ENCODE data around the gene ZNF513. TPM values are rescaled to one million over a fixed set of nuclear protein-coding genes. Genes with fewer than 3 reads are reported as not detected.
"Not testable (repeated sequence)": the region's sequence is repeated elsewhere in the genome, so short reads cannot be mapped to it uniquely, and the experiment has no call there.

ZNF513 gene
- total RNA-seq: 17.4 TPM

GRCh38 chr2:27380626-27381545 lies at the start of gene ZNF513:
Gene ZNF513 (minus strand): TSS chr2:27380734. CDS start chr2:27380526, 208 bp downstream.
- Histone ChIP-seq H3K4me3 (peak within 1 kb of the TSS; percentile 77 to 84), H3K4me1 (peaks cover 20% of the 10 kb centered on the region), H3K36me3 (peaks cover 0 to 64% of the 10 kb centered on the region in 2 donors), H3K27ac (peak within 1 kb of the TSS; percentile 89), H3K9me3 (no peaks in the 10 kb centered on the region), H3K27me3 (no peaks in the 10 kb centered on the region)
- intact Hi-C loops (cut with DNase I): no loop called here
- no peak for TF ChIP-seq CTCF (IDR thresholded peaks at IDR 0.05)
- peak; percentile 83 to 96 for TF ChIP-seq POLR2AphosphoS5 (IDR thresholded peaks at IDR 0.05; ENCODE audit: insufficient read depth in 1 of 2, low read depth in 1 of 2)
- TF ChIP-seq POLR2A (IDR thresholded peaks at IDR 0.05): peak in 1 of 2 donors; percentile 6
- peak in 1 of 2 donors; percentile 96 for DNase-seq (ENCODE audit: extremely low spot score in 2 of 2)

GRCh38 chr2:27428978-27429541 lies 48.5 kb upstream of the ZNF513 start:
- TF ChIP-seq CTCF (IDR thresholded peaks at IDR 0.05): no peak
- no peak for TF ChIP-seq POLR2AphosphoS5 (IDR thresholded peaks at IDR 0.05; ENCODE audit: insufficient read depth in 1 of 2, low read depth in 1 of 2)
- no peak for TF ChIP-seq POLR2A (IDR thresholded peaks at IDR 0.05)
- Histone ChIP-seq H3K9me3 (no peaks in the 10 kb centered on the region), H3K36me3 (peaks cover 0 to 12% of the 10 kb centered on the region in 2 donors), H3K27me3 (no peaks in the 10 kb centered on the region), H3K4me3 (peak overlapping the region; percentile 94 to 99), H3K4me1 (peaks cover 39% of the 10 kb centered on the region), H3K27ac (peak overlapping the region; percentile 99)
- intact Hi-C loops (cut with DNase I): no loop called here
- DNase-seq (ENCODE audit: extremely low spot score in 2 of 2): no peak

GRCh38 chr2:27428213-27428977 lies 47.9 kb upstream of the ZNF513 start, which contains the start of gene NRBP1:
Gene NRBP1 (plus strand): TSS chr2:27428631. CDS start chr2:27433274, 4,643 bp downstream.
- peaks cover 0 to 6% of the 10 kb centered on the region in 2 donors for H3K36me3 ChIP-seq
- DNase-seq (ENCODE audit: extremely low spot score in 2 of 2): peak in 1 of 2 donors; percentile 94
- no peaks in the 10 kb centered on the region for H3K9me3 ChIP-seq
- TF ChIP-seq POLR2AphosphoS5 (IDR thresholded peaks at IDR 0.05; ENCODE audit: insufficient read depth in 1 of 2, low read depth in 1 of 2) (peak; percentile 79 to 99), CTCF (IDR thresholded peaks at IDR 0.05) (no peak), POLR2A (IDR thresholded peaks at IDR 0.05) (peak in 1 of 2 donors; percentile 84)
- H3K4me3 ChIP-seq: peak within 1 kb of the TSS; percentile 94 to 99
- intact Hi-C loops (cut with DNase I): no loop called here
- no peaks in the 10 kb centered on the region for H3K27me3 ChIP-seq
- H3K27ac ChIP-seq: peak within 1 kb of the TSS; percentile 99
- peaks cover 39% of the 10 kb centered on the region for H3K4me1 ChIP-seq

GRCh38 chr2:27427863-27428212 lies 47.3 kb upstream of the ZNF513 start:
- H3K4me1 ChIP-seq: peaks cover 39% of the 10 kb centered on the region
- intact Hi-C loops (cut with DNase I): no loop called here
- no peaks in the 10 kb centered on the region for H3K27me3 ChIP-seq
- TF ChIP-seq POLR2A (IDR thresholded peaks at IDR 0.05): no peak
- H3K36me3 ChIP-seq: peaks cover 0 to under 1% of the 10 kb centered on the region in 2 donors
- H3K4me3 ChIP-seq: peak overlapping the region; percentile 94 to 99
- DNase-seq (ENCODE audit: extremely low spot score in 2 of 2): no peak
- peak overlapping the region; percentile 99 for H3K27ac ChIP-seq
- no peaks in the 10 kb centered on the region for H3K9me3 ChIP-seq

GRCh38 chr2:27425039-27425438 lies 44.5 kb upstream of the ZNF513 start:
- DNase-seq (ENCODE audit: extremely low spot score in 2 of 2); H3K27ac ChIP-seq; H3K36me3 ChIP-seq; H3K9me3 ChIP-seq; H3K27me3 ChIP-seq; H3K4me3 ChIP-seq; intact Hi-C loops (cut with DNase I): not testable (repeated sequence)
- H3K4me1 ChIP-seq: peaks cover 16% of the 10 kb centered on the region

Measured in vagina (tissue), 2 donors.